ENCODE results near the gene SHPK.

GRCh38 chr17:3681057-3681456, 45.0 kb upstream of the SHPK start:
- TF ChIP-seq CTCF (IDR thresholded peaks at IDR 0.05) (no peak), POLR2A (IDR thresholded peaks at IDR 0.05) (no peak)
